Ascending aorta (tissue), 2 donors: ENCODE results near the gene E2F7. TPM values are rescaled to one million over a fixed set of nuclear protein-coding genes. Genes with fewer than 3 reads are reported as not detected.

Experiments
- DNase-seq, 2 donors: peaks; one replicate each; pipeline ENCODE4 v3.0.0-alpha.2; 2019; ENCODE audit warnings: low spot score in 2 of 2
- H3K27ac ChIP-seq, 2 donors: fragments of 200-600 bp; sonication (generic); one replicate each; pipeline ENCODE4 v1.5.1; 2016 to 2017; ENCODE audit warnings: mild to moderate bottlenecking in 1 of 2
- H3K27me3 ChIP-seq: fragments of 200-600 bp; sonication (generic); one replicate; pipeline ENCODE4 v1.5.1; 2017
- H3K36me3 ChIP-seq, 2 donors: fragments of 200-600 bp; sonication (generic); one replicate each; pipeline ENCODE4 v1.5.1; 2016
- H3K4me1 ChIP-seq, 2 donors: fragments of 200-600 bp; sonication (generic); one replicate each; pipeline ENCODE4 v1.5.1; 2016 to 2017; ENCODE audit warnings: mild to moderate bottlenecking in 1 of 2
- H3K4me3 ChIP-seq, 2 donors: fragments of 200-600 bp; sonication (generic); one replicate each; pipeline ENCODE4 v1.5.1; 2016 to 2017; ENCODE audit warnings: mild to moderate bottlenecking in 1 of 2
- H3K9me3 ChIP-seq, 2 donors: fragments of 200-600 bp; sonication (generic); one replicate each; pipeline ENCODE4 v1.5.1; 2016
- CTCF ChIP-seq, 3 experiments: fragments of 200-600 bp in 2 of 3; fragments of 450-650 bp in 1 of 3; sonication (generic) in 2 of 3; IDR thresholded peaks; one replicate each; pipeline ENCODE4 v1.5.1; 2016 to 2019; ENCODE audit warnings: antibody characterized with exemption in 3 of 3, mild to moderate bottlenecking in 1 of 3, moderate library complexity in 1 of 3
- intact Hi-C: fragments of 100-400 bp; cut with DNase I; formaldehyde crosslinking; loops from one replicate; pipeline ENCODE4 v1.15.1; 2023
- total RNA-seq: library from RNA; depleted of rRNA; stranded (reverse); fragments of >200 nt; gene quantifications from one replicate; pipeline ENCODE4 v1.1.0, GENCODE V29; 2016

E2F7 gene
- total RNA-seq, 1 donor from 2014 or later: not detected

- Histone ChIP-seq H3K27me3 (no peaks in the 10 kb centered on the region), H3K4me1 (no peaks in the 10 kb centered on the region), H3K4me3 (no peak overlapping the region), H3K9me3 (no peaks in the 10 kb centered on the region), H3K27ac (no peak overlapping the region), H3K36me3 (no peaks in the 10 kb centered on the region)
- no peak for DNase-seq
- intact Hi-C loops: no loop called here
- TF ChIP-seq CTCF (IDR thresholded peaks at IDR 0.05): no peak
These were observed 20.6 kb downstream of the E2F7 start for GRCh38 chr12:77044721-77045120.

DNA sequence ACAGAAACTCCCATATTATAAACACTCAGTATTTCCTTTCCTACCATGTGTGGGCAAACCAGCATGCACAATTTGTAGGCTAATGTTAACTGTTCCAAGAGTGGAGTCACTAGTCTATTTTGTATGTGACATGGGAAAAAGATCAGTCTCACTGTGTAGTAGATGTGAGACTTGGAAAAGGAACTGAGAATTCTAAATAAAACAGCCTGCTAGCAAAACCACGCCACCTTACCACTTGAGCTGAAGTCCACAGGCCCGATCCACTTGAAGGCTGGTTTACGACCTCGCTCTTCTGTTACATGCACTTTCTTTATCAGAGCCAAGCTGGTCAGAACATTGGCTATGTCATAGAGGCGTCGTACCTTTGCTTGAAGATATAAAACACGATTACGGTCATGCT is 22.5 kb downstream of the E2F7 start:
- H3K27ac ChIP-seq: no peak overlapping the region
- no peaks in the 10 kb centered on the region for H3K27me3 ChIP-seq
- no peak overlapping the region for H3K4me3 ChIP-seq
- no peak for DNase-seq
- H3K9me3 ChIP-seq: peaks cover 0 to 6% of the 10 kb centered on the region in 2 donors
- no peaks in the 10 kb centered on the region for H3K4me1 ChIP-seq
- H3K36me3 ChIP-seq: no peaks in the 10 kb centered on the region
- intact Hi-C loops: no loop called here
- TF ChIP-seq CTCF (IDR thresholded peaks at IDR 0.05): no peak

GRCh38 chr12:77040231-77040630 is 25.1 kb downstream of the E2F7 start:
- intact Hi-C loops: no loop called here

DNA sequence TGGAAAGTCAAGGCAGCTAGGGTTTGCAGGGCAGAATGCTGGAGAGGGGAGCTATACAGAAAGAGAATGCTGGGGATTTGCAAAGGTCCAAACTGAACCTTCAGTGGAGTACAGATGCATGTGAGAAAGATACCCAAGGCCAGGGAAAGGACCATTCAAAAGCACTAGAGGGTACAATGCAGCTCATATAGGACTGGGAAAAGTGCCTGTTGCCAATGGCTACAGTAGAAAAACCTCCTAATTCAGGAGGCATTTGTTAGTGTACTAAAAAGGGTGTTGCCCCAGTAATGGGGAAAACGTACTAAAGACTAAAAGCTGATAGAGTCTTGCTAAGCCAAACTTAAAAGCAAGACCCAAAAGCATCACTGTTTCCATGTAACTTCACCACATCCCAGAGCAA is 30.1 kb downstream of the E2F7 start:
- TF ChIP-seq CTCF (IDR thresholded peaks at IDR 0.05): no peak
- Histone ChIP-seq H3K9me3 (peaks cover 0 to 8% of the 10 kb centered on the region in 2 donors), H3K27me3 (no peaks in the 10 kb centered on the region), H3K27ac (no peak overlapping the region), H3K4me1 (no peaks in the 10 kb centered on the region), H3K4me3 (no peak overlapping the region), H3K36me3 (no peaks in the 10 kb centered on the region)
- DNase-seq: no peak
- intact Hi-C loops: no loop called here

More at GRCh38 chr12:77040231-77040630, 25.1 kb downstream of the E2F7 start:
- Histone ChIP-seq H3K27ac (no peak overlapping the region), H3K36me3 (no peaks in the 10 kb centered on the region), H3K4me3 (no peak overlapping the region), H3K4me1 (no peaks in the 10 kb centered on the region), H3K9me3 (peaks cover 0 to 8% of the 10 kb centered on the region in 2 donors), H3K27me3 (no peaks in the 10 kb centered on the region)
- DNase-seq: no peak
- no peak for TF ChIP-seq CTCF (IDR thresholded peaks at IDR 0.05)

DNA sequence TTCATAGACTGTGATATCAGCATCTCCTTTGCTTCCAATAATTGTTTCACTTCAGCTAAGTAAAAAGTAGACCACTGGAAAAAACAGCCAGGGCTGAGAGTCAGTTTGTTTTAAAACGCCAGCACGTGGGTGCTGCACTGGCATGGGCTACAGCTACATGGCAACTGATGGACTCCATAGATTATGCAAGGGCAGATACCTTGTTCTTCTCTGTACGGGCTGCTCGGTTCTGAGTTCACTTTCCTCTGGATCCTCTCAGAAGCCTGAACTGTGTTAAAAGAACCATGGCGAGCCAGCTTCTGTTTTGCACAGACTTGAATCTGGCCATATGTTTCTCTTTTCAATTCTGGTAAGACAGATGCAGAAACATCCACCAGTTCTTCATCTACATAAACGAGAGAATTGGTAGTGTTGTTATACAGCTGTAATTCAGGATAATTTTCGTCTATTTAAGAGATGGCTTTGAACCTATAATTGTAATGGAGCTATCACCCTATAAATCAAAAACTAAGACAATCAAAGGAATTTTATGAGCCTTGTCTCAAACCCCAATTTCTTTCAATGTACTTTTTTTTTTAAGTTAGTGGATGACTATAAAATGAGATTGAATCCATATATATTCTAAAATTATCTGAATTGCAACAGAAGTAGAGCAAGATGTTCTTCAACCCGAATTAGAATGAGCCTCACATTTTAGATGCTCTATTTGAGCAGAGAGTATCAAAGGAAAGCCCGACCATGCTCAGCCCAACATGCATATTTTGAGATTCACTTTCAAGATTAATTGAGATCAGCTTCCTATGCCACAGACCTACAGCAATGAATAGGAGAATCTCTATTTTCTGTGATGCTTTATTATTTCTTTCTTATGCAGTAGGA is 31.5 kb downstream of the E2F7 start:
- Histone ChIP-seq H3K27ac (no peak overlapping the region), H3K9me3 (peaks cover 0 to 8% of the 10 kb centered on the region in 2 donors), H3K4me1 (no peaks in the 10 kb centered on the region), H3K36me3 (no peaks in the 10 kb centered on the region), H3K27me3 (no peaks in the 10 kb centered on the region), H3K4me3 (no peak overlapping the region)
- intact Hi-C loops: no loop called here
- no peak for TF ChIP-seq CTCF (IDR thresholded peaks at IDR 0.05)
- no peak for DNase-seq
